Anterior cingulate cortex (tissue), 58 donors: ENCODE measurements around the gene FRMD8.

Source experiments
- DNase-seq, 58 donors: peaks; one replicate each; lab custom pipeline; 2025; lab: John Stamatoyannopoulos, UW

FRMD8 gene

DNA sequence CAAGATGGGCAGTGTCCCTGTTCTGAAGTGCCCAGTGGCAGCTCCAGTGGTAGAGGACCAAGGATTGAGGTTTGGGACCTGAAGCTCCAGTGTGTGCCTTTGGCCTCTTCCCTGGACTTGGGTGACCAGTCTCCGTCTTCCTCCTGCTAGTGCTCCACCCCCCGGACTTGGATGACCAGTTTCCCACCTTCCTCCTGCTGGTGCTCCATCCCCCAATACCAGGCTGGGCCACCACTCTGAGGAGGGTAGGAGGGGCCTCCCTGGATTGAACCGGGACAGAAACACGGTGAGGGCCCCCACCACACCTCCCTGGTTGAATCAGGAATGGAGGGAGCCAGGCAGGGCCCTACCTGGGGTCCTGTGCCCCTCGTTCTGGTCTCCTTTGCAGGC, 25.2 kb downstream of the FRMD8 start:
- DNase-seq: no peak

DNA sequence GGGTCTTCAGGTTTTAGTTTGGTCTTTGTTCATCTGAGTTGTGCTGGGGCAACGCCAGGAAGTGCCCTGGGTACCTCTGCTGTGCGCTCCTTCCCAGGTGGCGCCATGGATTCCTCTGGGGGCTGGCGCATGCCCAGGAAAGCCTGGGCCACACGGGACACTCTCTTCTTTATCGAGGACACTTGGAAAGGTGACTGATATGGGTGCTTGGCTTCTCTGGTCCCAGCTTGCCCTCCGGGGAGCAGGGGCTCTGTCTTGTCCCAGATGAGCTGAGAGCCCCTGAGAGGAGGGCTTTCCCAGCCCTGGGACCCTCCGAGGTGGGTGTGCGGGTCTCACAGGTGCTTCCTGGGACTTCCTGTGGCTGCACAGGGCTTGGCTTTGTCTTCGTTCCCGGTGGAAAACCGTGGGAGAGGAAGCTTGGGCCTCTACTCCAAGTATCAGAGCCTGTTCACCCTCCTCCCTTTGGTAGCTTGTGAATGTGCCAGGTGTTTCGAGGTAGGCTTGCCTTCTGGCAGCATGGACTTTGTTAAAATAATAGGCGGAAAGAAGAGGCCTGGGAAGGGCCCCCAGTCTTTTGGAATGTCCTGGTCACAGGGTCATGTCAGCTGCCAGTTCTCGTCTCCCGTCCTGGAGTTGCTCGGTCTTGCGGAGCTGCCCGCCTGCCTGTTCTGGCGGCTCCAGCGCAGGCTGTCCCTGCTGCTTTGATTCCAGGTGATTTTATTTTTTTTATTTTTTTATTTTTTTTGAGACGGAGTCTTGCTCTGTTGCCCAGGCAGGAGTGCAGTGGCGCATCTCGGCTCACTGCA, 26.0 kb downstream of the FRMD8 start:
- no peak for DNase-seq

DNA sequence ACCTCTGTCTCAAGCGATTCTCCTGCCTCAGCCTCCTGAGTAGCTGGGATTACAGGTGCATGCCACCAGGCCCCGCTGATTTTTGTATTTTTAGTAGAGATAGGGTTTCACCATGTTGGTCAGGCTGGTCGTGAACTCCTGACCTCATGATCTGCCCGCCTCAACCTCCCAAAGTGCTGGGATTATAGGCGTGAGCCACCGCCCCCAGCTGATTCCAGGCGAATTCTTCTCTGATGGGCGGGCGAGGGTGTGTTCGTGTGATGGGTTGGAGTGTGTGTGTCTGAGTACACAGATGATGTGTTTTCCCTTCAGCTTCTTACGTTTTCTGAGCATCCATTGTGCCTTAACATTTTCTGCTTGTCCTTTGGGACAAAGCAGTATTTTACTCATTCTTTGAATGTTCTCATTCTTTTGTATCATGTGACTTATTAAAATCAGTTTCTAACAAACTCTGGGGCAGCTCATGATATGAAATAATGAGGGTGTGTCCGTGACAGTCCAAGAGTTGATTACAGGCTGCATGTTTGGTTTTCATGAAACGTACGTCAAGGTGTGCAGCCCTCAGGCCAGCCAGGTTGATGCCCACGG, 26.7 kb downstream of the FRMD8 start:
- DNase-seq: peak in 1 of 58 donors; percentile 17

DNA sequence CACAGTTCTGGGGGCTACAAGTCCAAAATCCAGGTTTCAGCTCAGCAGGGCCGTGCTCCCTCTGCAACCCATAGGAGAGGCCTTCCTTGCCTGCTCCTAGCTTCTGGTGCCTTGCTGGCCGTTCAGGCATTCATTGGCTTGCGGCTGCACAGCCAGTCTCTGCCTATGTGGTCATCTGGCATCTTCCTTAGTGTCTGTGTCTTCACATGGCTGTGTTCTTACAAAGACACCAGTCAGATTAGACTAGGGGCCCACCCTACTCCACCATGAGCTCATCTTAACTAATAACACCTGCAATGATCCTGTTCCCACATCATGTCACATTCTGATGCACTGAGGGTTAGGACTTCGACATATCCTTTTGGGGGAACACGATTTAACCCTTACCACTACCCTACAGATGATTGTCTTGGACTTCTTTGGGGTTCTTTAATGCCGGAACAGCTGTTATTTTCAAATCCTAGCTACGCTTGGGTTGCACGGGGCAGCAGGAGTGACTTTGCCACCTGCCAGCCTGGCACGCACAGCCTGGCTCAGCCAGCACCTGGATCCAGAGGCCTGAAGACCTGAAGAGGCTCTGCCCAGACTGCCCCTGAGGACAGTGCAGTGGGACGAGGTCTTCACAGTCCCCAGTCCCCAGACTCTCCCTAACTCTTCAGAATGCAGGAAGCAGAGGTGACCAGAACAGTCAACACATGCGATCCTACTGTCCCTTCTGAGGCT, 28.5 kb downstream of the FRMD8 start:
- DNase-seq: peak in 1 of 58 donors; percentile 19

DNA sequence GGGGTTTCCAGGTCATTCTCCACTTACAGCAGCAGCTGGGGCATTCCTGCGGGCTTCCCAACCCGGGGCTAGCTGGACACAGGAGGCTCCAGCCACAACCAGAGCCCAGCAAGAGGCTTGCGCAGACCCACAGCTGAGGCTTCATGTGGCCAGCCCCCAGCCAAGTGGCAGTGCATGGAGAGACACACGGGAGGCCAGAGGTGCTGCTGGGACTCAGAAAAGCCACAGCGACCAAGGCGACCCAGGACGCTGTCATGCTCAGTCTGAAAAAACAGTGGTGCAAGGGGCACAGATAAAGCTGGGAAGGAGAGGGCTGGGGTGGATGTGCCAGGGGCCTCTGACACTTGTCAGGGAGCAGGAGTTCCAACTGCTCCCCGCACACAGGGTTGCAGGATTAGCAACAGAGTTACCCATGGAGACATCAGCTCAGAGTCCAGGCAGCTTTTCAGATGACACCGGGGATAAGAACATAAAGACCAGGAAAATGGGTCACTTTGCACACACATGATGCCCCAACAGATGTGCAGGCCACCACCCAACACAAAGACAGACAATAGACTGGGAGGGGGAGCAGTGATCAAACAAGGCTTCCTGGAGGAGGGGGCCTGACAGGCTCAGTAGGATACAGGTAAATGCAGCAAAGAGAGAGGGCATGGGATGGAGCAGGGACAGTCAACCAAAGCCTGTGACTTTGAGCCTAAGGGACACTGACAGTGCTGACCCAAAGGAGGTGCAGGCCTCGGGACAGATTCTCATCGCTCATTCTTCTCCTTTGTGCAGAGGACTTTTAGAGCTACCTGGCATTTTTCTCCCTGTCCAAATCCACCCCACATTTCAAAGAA, 29.3 kb downstream of the FRMD8 start:
- DNase-seq: no peak

DNA sequence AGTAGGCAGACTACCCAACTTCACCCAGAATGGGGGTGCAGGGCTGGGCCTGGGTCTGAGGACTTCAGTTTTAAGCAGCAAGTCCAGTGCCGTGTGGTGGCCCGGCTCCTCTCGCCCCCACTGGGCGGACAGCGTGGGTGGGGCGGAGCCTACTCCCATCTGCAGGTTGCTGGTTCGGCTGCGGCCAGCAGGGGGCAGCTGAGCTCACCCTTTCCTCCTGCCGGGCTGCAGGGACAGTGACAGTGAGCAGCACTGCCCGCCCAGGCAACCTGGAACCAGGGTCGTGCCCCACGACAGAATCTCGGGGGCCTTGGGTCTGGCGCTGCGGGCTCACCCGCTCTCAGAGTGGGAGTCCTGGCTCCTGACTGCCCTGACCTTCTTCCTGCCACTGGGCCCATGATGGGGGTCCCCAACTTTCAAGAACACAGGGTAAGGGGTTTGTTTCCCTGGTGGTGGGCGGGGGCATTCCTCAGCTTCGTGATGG, 29.9 kb downstream of the FRMD8 start:
- peak; percentile 25 to 98 (median 86) for DNase-seq

DNA sequence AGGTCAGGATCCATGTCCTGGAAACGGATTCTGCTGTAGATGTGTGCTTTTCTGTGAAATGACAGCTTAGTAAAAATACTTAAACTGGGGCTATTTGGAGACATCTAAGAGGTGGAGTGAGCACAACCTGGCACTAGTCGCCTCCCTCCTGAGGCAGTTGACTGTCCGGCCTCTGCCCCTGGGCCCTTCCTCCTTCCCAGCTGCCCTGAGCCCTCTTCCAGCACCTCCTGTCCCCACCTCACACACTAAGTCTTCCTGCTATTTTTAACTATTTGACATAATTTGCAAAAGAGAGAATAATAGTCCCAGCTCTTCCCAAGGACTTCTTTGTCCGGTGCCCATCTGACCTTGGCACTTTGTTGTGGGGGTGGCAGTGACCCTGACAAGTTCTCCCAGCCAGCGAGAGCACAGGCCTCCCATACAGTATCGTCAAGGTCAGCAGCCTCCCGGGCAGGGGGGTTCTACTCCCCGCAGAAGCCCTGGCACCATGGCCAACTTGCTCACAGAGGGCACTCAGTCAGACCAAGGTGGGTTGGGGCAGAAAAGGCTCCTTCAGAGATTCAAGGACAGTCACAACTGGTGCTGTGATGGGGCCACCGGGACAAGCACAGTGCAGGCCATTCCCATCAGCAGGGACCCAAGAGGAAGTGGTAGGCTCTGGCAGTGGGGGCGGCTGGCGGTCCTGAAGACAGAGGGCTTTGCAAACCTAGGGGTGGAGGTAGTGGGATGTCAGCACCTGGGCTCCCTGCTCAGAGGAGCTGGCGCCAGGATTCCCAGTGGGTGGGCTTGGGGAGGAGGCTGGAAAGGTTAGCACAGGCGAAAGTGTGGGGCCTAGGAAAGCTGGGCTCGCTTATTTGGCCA, 30.6 kb downstream of the FRMD8 start:
- DNase-seq: peak in 1 of 58 donors; percentile 29

DNA sequence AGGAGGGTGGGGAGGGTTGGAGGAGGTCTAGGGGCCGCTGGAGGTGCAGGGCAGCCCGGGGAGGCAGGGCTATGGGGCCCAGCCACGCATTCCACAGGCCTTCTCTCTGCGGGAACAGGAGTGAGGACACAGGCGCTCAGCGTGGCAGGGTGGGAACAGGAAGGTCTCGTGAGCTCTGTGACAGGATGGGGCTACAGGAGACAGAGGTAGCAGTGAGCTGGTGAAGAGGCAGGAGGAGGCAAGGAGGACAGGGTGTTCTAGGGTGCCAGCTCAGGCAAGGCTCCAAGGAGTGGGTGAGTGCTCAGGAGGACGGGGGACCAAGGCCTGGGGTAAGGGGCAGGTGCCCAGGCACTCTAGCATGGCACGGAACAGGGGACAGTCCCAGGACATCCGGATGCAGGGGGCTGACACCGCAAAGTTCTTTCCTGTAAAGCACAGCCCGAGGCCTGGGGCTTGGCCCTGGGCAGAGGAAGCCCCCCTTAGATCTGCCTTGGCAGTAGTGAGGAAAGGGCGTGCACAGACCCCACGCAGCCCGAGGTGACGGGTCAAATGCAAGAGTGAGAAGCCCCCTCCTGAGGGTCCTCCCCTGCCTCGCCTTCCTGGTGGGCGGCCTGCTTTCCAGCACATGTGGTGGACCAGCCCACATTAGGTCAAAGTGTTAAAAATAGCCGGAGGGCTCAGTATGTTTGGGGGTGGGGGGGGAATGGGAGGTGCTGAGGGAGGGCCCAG, 31.4 kb downstream of the FRMD8 start:
- DNase-seq: peak in 2 of 58 donors; percentile 39 to 40

DNA sequence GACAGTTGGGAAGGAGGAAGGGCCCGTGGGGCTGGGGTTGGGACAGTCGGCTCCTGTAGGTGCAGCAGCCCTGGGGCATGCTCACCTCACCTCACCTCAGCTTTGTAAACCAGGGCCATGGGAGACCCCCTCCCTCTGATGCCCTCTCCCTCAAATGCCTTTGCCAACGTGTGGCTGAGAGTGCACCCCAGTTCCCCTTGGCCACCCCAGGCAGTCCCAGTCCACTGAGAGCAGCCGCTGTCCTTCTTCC, 31.9 kb downstream of the FRMD8 start:
- no peak for DNase-seq

DNA sequence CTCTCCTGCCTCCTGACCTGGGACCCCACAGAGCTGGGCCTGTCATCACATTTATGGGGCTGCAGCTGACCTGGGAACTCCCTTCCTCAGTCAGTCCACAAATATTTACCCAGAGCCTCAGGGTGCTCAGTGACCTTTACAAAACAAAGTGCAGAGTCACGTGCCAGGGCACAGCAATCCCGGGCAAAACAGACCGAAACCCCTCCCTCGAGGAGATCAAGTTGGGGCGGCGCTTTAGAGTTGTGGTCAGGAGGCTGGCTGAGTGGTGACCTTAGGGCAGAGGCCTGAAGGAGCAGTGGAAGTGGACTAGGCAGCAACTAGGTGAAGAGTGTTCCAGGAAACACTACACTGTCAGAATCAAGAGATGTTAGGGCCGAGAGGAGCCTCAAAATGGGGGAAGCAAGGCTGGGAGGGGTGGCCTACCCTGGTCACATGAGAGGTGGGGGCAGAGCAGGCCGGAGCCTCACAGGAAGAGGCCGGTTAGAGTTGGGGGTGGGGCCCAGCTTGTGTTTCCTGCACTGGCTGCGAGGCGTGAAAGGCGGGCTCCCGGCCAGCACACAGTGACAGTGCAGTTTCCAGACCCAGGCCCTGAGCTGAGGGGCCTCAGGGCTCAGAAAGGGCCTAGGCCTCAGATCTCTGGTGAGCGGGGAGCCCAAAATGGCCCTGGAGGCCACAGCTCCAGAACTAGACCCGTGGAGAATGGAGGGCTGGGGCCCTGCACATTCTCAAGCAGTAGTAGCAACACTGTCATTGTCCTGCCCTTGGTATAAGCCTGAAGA, 32.4 kb downstream of the FRMD8 start:
- peak in 57 of 58 donors; percentile 35 to 96 (median 88) for DNase-seq

DNA sequence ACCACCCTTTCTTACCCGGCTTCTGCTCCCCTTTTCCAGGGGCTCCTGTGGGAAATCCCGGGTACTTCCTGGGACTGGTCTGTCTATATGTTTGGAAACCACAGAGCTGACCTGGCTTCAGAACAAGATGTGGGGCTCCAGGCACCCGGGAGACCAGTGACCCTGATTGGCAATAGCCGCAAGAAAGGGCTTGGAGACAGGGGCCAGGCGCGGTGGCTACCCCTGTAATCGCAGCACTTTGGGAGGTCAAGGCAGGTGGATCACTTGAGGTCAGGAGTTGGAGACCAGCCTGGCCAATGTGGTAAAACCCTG, 33.0 kb downstream of the FRMD8 start:
- DNase-seq: no peak

DNA sequence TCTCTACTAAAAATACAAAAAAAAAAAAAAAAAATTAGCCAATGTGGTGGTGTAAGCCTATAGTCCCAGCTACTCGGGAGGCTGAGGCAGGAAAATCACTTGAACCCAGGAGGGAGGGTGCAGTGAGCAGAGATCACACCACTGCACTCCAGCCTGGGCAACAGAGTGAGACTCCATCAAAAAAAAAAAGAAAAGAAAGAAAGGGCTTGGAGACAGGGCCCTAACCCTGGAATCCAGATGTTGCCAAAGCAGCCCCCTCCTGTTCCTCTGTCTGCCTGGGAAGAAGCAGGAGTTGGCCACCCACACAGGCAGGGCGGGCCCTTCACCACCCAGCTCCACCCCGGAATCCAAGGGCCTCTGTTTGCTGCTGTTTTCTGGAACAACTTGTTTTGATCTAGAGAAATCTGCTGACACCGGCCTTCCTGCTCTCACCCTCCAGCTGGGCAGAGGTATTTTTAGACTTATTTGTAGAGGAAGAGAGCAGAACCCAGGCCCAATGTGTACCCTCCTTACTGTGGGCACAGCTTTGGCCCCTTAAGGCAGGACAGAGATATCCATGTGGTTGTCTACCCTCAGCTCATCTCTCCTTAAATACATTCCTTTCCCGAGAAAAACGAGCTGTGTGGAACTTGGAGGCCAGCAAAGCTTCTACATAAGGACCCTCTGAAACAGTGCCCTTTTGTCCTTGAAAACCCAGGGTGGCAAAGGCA, 33.5 kb downstream of the FRMD8 start:
- peak in 54 of 58 donors; percentile 20 to 94 (median 80) for DNase-seq

DNA sequence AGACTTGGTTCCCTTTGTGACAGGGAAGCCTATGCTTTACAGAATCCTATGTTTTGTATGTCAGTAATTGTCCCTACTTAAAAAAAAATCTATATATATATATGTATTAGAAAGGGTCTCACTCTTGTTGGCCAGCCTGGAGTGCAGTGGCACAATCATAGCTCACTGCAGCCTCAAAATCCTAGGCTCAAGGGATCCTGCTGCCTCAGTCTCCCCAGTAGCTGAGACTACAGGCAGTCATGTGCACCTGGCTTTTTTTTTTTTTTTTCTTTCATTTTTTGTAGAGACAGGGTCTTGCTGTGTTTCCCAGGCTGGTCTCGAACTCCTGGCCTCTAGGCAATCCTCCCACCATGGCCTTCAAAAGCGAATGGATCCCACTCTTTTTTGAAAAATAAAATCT, 34.1 kb downstream of the FRMD8 start:
- no peak for DNase-seq

DNA sequence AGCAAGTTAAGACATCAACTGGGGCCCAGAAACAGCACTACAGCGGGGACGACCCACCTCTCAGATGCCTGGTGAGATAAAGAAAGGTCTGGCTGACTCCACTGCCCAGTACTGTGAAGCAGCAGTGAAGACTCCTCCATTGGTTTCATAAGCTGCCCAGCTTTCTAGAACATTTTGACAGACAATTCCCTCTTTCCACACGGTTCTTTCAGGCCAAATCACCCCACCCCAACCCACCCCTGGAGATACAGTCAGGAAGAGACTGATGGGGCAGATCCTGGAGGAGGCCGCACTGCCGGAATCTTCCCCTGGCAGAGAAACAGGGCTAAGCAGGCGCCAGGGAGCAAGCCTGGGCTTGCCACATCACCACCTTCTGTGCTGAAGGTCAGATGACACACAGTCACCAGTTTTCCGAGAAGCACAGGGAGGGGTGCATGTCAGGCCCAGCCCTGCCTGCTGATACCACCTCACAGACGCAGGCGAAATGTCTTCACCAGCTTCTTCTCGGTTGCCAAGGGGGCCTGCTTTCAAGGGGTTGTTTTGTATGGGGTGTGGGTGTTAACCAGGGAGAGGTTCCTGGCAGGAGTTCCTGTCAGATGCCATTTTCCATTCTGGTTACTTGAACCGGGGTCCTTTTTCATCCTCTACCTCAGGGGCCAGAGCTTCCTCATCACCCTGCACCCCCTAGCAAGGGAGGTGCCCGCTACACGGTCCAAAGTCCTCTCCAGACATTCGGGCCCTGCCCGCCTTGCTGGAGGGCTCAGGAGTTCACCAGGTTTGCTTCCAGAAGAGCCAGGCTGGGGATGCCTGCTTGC, 34.7 kb downstream of the FRMD8 start:
- peak in 56 of 58 donors; percentile 31 to 94 (median 79) for DNase-seq

DNA sequence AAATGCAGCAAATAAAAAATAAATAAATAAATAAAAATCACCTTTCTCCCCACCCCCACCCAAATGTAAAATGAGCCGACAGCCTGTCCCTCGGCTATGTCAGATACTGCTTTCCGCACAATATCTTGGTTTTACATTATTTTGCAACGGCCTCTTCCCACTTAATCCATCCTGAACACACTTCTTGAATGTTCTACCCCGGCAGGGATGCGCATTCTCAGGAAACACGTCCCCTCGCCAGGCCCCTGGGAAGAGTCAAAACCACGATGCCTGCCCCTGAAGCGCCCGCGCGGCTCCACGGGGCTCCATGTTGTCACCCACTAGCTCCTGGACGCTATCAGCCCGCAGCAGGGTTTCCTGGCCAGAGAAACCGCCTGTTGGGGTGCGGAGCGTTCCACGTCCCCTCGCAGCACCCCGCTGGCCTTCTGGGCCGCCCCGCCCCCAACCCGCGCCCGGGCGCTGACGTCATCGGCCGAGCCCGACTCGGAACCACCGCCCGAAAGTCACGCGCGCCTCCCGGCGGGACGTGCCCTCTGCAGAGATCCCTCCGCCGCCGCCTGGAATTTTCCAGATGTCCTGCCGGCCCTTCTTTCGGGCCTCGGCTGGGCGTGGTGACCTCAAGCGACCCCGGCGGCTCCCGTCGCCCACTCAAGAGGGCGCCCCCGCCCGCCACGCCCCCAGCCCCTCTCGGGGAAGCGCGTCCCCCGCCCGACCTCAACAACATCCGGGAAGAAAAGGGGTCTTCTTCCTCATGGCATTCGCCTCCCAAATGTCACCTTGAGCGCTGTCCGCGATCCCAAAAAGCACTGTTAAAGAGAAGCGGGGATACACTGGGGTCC, 35.6 kb downstream of the FRMD8 start:
- peak; percentile 42 to 98 (median 93) for DNase-seq
